GM18526 (cell line): ENCODE results near the gene MPDU1.

Experiments used
- POLR2A ChIP-seq: IDR thresholded peaks from 3 replicates; pipeline ENCODE4 v1.6.1; 2011; ENCODE audit not compliant: insufficient read length; ENCODE audit errors: extremely low read depth

Gene MPDU1

DNA sequence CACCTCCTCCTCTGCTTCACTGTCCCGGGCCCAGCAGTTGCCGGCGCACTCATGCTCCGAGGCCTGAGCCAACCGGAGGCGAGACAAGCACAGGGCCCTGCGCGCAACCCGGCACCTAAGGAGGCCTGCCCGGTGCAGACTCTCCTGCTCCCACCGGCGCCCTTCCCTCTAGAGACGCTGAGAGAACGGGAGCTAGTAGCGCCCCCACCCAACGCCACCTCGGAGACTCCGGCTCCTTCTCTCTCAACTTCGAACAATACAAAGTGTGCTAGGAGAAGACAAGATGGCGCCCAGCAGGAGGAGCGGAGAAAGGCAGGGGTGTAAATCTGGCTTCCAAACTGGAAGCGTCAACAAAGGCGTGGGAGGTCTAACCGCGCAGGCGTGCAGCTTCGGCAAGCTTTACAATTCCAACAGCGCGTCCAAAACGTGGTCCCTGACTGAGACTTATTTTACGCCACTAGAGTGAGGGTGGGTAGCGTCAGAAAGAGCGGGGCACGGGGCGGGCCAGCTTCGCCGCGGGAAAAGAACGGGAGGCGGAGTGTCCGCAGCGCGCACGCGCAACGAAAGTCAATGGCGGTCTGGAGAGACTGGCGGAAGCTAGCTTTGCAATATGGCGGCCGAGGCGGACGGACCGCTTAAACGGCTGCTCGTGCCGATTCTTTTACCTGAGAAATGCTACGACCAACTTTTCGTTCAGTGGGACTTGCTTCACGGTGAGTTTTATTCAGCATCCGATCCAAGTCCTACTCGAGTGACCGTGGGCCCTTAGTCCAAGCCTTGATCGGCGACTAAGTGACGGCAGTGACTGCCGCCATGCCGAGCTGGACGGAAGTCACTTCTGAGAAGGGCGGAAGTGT, at the start of gene MPDU1:
TSS of gene MPDU1 (plus strand) at position 600 of the 857 bp plus-strand sequence. CDS start at position 611, 11 bp downstream.
- TF ChIP-seq POLR2A = peak; percentile 79

DNA sequence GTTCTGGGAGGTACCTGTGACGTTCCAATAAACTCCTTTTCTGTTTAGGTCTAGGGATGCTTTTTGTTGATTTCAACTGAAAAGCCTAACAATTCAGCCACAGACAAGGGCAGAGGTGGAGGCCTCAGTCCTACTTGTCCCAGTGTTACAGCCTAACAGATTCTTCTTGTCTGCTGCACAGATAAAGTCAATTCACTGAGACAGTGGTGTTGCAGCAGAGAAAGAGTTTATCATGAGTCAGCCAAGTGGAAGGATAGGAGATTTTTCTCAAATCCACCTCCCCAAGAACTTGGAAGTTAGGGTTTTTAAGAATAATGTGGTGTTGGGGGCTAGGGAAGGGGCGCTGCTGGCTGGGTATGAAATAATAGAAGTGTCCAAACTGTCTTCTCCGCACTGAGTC, 45.6 kb upstream of the MPDU1 start:
- no peak for TF ChIP-seq POLR2A

DNA sequence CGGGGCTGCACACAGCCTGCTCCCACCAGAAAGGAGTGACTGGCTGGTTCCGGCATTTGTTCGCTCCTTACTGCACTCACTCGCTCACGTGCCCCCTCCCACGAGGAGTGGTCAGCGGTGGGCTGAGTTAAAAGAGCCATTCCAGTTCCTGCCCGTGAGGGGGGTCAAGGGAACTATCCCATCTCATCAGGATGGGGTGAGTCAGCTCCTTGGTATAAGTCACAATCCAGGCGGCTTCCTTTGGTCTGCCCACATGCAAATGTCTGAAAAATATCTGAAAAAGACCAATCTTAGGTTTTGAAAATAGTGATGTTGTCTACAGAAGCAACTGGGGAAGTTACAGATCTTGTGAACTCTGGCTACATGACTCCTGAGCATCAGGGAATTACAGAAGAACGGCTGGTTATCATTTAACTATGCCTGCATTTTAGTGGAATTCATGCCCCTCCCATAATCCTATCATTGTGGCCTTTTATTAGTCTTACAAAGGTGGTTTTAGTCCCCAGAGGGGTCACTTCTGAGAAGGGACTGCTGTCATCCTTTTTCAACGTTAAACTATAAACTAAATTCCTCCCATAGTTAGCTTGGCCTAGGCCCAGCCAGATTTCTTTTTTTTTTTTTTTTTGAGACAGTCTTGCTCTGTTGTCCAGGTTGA, 44.6 kb upstream of the MPDU1 start:
- TF ChIP-seq POLR2A = no peak

DNA sequence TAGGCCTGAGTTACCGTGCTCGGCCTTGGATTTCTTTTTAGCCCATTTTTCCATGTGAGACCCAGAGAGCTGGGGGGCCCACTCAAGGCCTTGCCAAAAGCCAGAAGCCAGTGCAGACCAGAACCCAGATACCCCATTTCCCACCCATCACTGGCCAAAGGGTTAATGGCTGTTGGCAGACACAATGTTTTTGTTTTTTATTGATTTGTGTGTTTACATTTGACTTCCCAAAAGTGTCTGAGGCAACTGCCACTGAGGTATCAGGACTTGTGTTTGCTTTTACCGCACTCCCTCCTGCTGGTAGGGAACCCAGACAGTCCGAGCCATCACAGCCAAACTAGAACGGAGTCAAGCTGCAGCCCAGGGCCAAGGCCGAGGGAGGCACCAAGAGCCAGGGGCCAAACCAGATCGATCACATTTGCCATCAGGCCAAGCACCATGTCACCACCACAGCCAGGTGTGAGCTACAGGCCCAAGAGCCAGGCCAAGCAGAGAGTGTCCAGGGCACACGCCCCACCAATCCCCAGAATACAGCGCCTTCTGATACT, 42.5 kb upstream of the MPDU1 start:
- TF ChIP-seq POLR2A = no peak

DNA sequence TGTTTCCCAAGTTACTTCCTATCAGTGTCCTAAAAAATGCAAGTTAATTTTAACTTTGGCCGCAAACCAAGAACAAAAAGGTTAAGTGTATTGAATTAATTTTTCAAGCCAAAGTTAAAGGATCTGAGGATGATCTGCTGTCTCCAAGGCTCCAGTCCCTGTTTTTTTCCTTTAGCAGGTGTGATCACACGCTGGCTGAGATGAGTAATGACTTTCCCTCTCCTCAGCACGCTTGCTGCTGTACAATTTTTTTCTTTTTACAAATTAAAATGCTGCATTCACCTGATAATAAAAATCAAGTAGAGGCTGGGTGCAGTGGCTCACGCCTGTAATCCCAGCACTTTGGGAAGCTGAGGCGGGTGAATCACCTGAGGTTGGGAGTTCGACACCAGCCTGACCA, 38.7 kb upstream of the MPDU1 start:
- no peak for TF ChIP-seq POLR2A

DNA sequence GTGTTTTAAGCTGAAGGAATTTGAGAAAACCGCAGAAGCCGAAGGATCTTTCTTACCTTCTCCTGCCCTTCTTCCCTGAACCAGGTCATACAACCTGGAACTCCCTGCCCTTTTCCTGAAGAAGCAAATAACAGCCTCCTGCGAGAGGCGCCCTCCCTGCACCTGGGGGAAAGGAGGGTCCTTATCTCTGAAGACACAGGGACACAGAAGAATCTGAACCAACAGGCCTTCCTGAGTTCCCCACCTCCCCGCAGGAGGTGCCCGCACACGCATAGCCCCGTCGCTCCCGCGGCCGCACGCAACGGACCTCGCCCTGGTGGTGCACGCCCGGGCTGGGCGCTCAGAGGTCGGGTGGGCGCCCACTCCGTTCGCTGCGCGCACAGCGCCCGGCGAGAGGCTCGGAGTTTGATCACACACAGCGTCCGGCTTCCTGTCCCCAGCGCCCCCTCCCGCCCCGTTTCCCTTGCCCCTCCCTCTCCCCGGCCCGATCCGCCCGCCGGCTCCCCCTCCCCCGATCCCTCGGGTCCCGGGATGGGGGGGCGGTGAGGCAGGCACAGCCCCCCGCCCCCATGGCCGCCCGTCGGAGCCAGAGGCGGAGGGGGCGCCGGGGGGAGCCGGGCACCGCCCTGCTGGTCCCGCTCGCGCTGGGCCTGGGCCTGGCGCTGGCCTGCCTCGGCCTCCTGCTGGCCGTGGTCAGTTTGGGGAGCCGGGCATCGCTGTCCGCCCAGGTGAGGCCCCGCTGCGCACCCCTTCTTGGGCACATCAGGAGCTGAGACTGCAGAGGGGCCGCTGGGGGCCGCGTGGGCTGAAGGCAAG, 34.9 kb upstream of the MPDU1 start, which contains the start of gene TNFSF12:
TSS of gene TNFSF12 (plus strand) at position 474 of the 816 bp plus-strand sequence. CDS start at position 570, 96 bp downstream.
- TF ChIP-seq POLR2A = peak; percentile 65

DNA sequence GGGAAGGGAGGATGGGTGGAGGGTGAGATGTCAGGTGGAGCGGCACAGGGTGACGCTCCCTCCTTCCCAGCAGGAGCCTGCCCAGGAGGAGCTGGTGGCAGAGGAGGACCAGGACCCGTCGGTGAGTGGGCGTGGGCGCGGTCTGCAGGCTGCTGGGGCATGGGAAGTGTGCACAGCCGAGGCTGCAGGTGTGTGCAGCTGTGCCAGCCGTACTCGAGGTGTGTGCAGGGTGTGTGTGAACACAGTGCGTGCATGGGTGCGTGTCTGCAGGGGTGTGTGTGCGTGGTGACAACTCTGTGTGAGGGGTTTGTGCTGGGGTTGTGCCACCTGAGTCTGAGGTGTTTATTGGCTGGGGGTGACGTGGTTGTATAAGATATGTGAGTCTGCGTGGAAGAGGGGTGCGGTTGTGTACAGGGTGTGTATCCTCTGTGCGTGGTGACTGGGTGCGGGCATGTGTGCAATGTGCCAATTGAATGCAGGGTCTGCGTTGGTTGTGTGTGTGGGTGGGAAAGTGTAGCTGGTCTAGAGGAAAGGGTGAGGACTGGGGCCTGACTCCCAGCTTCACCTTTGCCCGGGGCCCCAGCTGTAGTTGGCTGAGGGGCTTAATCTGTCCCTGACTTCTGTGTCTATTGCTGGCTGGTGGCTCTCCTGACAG, 34.1 kb upstream of the MPDU1 start:
- no peak for TF ChIP-seq POLR2A

DNA sequence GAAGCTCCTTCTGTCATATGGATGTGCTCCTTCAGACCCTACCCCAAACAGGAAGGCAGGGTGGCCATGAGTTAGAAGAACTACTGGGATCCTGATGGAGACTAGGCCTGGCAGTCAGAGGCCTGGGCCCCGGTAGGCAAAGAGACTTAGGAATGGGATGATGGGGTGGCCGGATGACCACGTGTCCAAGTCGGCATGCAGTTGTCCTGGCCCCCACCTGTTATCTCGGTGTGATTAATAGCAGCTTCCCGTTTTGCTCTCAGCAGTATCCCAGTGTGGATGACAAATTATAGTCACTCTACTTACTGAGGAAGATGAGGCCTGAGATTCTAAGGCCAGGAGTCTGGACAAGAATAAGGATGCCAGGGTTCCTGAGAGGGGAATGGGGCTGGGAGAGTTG, 33.3 kb upstream of the MPDU1 start:
- TF ChIP-seq POLR2A = no peak

DNA sequence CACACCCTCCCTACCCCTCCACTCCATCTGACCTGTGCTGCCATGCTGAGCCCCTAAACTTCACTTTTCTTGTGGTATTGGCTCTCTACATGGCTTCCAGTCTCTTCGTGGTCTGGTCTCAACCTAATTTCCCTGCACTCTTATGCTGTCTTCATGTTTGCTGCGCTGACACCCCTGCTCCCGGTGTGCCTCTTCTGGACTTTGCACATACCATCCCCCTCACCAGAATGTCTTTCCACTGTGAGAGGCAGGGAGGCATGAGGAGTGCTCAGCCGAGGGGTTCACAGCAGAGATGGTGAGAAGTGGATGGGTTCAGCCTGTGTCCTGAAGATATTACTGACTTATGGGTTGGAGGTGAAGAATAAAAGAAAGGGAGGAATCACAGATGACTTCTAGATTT, 32.3 kb upstream of the MPDU1 start:
- TF ChIP-seq POLR2A = no peak

DNA sequence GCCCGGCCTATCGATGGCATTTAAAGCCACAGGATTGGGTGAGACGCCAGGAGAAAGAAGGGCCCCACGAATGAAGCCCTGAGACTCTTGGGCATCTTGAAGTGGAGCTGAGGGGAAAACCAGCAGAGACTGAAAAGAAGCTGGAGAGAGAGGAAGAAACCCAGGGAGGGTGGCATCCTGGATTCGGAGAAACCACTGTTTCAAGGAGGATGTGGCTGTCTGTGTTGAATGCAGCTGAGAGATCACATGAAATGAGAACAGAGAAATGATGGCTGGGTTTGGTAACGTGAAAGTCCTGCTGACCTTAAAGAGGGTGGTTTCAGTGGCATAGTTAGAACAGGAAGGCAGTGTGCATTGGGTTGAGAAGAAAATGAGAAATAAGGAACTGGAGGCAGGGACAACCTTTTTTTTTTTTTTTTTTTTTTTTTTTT, 31.0 kb upstream of the MPDU1 start:
- no peak for TF ChIP-seq POLR2A

DNA sequence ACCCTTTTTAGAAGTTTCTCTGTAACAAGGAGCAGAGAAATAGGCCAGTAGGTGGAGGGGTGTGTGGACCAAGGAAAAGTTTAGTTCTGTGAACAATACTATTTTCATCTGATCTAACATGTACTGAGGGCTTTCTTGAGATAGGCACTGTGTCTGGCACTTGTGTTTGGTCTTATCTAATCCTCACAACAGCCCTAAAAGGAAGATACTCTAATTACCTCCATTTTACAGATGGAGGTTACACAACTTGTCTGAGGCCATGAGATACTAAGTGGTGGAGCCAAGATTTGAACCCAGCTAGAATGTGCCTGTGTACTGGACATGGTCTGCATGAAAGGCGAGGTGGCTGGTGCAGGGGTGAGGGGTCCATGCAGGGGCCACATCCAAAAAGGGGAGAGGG, 30.3 kb upstream of the MPDU1 start:
- no peak for TF ChIP-seq POLR2A

DNA sequence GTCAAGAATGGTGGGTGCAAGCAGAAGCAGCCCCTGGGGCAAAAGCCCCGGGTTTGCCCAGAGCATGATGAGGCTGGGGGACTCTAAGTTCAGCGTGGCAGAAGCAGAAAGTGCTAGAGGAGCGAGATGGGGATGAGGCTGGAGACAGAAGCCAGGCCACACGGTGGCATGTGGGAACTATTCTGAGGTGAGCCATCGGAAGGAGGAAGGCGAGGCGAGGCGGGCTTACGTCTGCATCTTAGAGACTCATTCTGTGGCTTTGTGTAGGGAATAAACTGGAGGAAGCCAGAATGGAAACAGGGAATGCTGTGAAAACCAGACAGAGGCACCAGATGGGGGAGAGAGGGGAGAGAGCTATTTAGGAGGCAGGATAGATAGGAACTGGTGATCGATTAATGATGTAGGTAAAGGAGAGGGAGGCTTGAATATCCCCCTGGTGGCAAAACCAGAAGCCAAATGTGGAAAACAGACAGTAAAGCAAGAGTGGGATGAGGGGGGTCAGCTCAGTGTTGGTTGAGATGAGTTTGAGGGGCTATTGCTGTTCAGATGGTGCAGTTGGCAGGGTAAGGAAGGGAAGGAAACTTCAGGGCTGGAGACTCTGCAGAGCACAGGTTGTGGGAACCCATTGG, 28.2 kb upstream of the MPDU1 start:
- TF ChIP-seq POLR2A = no peak

DNA sequence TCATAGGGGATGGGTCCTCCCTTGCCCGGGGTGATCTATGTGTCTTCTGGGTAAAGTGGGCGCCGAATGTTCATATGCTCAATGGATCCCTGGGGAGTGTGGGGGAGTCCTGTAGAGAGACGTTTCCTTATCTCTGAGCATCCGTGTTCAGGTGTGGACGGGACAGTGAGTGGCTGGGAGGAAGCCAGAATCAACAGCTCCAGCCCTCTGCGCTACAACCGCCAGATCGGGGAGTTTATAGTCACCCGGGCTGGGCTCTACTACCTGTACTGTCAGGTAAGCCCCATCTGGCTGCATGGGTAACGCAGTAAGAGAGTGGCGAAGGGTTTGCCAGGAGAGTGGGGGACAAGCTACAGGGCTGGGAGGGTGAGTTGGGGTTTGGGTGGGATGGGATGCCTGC, 27.0 kb upstream of the MPDU1 start:
- no peak for TF ChIP-seq POLR2A

DNA sequence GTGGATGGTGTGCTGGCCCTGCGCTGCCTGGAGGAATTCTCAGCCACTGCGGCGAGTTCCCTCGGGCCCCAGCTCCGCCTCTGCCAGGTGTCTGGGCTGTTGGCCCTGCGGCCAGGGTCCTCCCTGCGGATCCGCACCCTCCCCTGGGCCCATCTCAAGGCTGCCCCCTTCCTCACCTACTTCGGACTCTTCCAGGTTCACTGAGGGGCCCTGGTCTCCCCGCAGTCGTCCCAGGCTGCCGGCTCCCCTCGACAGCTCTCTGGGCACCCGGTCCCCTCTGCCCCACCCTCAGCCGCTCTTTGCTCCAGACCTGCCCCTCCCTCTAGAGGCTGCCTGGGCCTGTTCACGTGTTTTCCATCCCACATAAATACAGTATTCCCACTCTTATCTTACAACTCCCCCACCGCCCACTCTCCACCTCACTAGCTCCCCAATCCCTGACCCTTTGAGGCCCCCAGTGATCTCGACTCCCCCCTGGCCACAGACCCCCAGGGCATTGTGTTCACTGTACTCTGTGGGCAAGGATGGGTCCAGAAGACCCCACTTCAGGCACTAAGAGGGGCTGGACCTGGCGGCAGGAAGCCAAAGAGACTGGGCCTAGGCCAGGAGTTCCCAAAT, 26.4 kb upstream of the MPDU1 start:
- no peak for TF ChIP-seq POLR2A
